Left ventricle myocardium inferior (tissue), 1 donor: ENCODE data around the gene ADGRL1. TPM values are rescaled to one million over a fixed set of nuclear protein-coding genes. Genes with fewer than 3 reads are reported as not detected.

Experiments used
- DNase-seq: peaks from one replicate; pipeline ENCODE4 v3.0.0-alpha.2; 2020
- H3K27ac ChIP-seq: fragments of 200-600 bp; replicated peaks from 2 replicates; pipeline ENCODE4 v1.8.0; 2021
- H3K27me3 ChIP-seq: fragments of 200-600 bp; 2 replicates; pipeline ENCODE4 v1.8.0; 2021; ENCODE audit warnings: low read depth
- H3K36me3 ChIP-seq: fragments of 200-600 bp; 2 replicates; pipeline ENCODE4 v1.8.0; 2021
- H3K4me1 ChIP-seq: fragments of 200-600 bp; 2 replicates; pipeline ENCODE4 v1.8.0; 2021
- H3K4me3 ChIP-seq: fragments of 200-600 bp; 2 replicates; pipeline ENCODE4 v1.8.0; 2021; ENCODE audit warnings: mild to moderate bottlenecking, moderate library complexity
- H3K9me3 ChIP-seq: fragments of 200-600 bp; replicated peaks from 2 replicates; pipeline ENCODE4 v1.8.0; 2021
- intact Hi-C: fragments of 100-400 bp; cut with micrococcal nuclease; formaldehyde crosslinking; loops from one replicate; pipeline ENCODE4 v1.11.0; 2022
- total RNA-seq: library from RNA; stranded (reverse); fragmentation: NEBNext Ultra II Directional; extraction: Animal tissue kit (Norgen Biotek cat#: 25700); gene quantifications from one replicate; pipeline ENCODE4 v1.2.1, GENCODE V29; 2021
- TF ChIP-seq, protein P1 (sequence below): fragments of 200-600 bp; IDR thresholded peaks from 2 replicates; pipeline ENCODE4 v1.8.0; 2021; ENCODE audit warnings: antibody characterized with exemption, mild to moderate bottlenecking, borderline replicate concordance
- donor health status: DM: no; HTN: yes; CAD: no; lungs with severe emphysema.

Gene ADGRL1
- total RNA-seq, 1 donor from 2014 or later: 16.1 TPM

DNA sequence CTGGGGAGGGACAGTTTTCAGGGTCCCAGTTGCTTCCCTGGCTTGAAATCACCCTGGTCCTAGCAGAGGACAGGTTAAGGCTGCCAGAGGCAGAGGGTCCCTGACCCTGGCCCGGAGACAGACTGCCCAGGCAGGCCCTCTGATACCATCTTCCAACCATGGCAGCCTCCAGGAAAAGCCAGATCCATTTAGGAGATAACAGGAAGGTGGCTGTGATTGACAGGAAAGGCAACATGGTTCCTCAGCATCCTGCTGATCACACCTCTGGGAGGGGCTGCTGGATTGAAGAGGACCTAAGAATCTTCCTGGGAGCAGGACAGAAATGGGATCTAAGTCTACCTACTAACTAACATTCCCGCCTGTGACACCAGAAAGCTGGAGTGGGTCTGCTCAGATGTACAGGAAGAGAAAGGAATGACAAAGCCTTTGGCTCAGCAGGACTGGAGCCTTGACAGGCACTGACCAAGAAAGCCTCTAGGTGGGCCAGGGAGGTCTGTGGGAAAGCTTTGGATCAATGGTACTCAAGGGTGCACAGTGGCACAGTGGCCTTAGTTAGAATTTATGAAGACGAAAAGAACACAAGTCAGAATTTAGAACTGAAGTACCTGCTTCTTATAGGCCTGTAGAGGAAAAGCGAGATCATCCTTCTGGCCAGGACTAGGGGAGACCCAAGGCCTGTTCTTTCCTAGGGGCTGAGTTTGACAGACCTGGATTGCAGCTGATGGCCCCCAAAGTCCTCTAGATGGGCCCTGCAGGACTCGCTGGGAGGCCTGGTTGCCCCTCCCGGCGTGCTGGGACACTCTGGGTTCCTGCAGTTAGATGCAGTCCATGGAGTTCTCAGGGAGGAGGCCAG, 86.1 kb downstream of the ADGRL1 start:
- intact Hi-C loops: no loop called here
- H3K27me3 ChIP-seq: no peaks in the 10 kb centered on the region
- peak overlapping the region; percentile 71 for H3K4me3 ChIP-seq
- no peaks in the 10 kb centered on the region for H3K36me3 ChIP-seq
- peaks cover 48% of the 10 kb centered on the region for H3K4me1 ChIP-seq
- TF ChIP-seq, protein P1, sequence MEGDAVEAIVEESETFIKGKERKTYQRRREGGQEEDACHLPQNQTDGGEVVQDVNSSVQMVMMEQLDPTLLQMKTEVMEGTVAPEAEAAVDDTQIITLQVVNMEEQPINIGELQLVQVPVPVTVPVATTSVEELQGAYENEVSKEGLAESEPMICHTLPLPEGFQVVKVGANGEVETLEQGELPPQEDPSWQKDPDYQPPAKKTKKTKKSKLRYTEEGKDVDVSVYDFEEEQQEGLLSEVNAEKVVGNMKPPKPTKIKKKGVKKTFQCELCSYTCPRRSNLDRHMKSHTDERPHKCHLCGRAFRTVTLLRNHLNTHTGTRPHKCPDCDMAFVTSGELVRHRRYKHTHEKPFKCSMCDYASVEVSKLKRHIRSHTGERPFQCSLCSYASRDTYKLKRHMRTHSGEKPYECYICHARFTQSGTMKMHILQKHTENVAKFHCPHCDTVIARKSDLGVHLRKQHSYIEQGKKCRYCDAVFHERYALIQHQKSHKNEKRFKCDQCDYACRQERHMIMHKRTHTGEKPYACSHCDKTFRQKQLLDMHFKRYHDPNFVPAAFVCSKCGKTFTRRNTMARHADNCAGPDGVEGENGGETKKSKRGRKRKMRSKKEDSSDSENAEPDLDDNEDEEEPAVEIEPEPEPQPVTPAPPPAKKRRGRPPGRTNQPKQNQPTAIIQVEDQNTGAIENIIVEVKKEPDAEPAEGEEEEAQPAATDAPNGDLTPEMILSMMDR: no peak
- DNase-seq: no peak
- H3K27ac ChIP-seq: peak overlapping the region; percentile 100
- H3K9me3 ChIP-seq: no peaks in the 10 kb centered on the region

- TF ChIP-seq, protein P1: no peak
- no peaks in the 10 kb centered on the region for H3K27me3 ChIP-seq
- peaks cover 56% of the 10 kb centered on the region for H3K4me1 ChIP-seq
- H3K36me3 ChIP-seq: no peaks in the 10 kb centered on the region
- no peaks in the 10 kb centered on the region for H3K9me3 ChIP-seq
- intact Hi-C loops: no loop called here
- peak overlapping the region; percentile 71 for H3K4me3 ChIP-seq
- peak overlapping the region; percentile 100 for H3K27ac ChIP-seq
- no peak for DNase-seq
Observed at GRCh38 chr19:14119146-14119545, 86.8 kb downstream of the ADGRL1 start.

DNA sequence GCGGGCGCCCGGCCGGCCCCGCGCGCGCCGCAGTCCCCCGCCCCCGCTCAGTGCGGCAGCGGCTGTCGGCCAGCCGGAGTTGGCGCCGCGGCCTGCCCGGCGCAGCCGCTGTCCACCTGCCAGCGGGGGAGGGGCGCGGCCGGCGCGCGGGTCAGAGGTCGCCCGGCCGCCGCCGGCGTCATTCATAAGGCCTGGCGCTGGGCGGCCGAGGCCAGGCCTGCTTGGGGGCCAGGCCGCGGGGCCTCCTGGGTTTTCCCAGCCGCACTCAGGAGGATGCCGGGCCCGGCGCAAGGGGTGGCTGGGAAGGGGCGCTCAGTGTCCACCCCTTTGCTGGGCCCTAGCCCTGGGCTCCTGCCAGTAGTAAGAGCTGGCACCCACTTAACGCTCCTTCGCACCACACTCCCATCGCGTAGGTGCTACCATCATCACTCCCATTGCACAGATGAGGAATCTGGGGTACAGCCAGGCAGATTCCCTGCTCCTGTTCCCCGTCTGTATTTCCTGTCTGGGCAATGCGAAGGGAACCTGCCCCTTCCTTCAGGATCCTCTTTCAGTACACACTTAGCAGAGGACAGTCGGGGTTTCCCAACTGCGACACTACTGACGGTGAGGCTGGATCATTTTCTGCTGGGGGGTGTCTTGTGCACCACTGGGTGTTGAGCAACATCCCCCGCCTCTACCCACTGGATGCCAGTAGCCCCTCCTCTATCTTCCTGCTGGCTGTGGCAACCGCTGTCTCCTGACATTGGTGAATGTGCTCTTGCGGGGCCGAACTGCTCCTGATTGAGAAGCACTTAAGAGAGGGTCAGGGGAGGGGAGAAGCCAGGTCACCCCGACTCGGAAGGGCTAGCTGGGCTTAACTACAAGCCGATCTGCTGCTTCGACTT, 87.6 kb downstream of the ADGRL1 start:
- peak overlapping the region; percentile 100 for H3K27ac ChIP-seq
- DNase-seq: peak; percentile 77
- H3K36me3 ChIP-seq: no peaks in the 10 kb centered on the region
- TF ChIP-seq, protein P1: no peak
- peak overlapping the region; percentile 71 for H3K4me3 ChIP-seq
- no peaks in the 10 kb centered on the region for H3K9me3 ChIP-seq
- intact Hi-C loops: no loop called here
- peaks cover 63% of the 10 kb centered on the region for H3K4me1 ChIP-seq
- H3K27me3 ChIP-seq: no peaks in the 10 kb centered on the region

GRCh38 chr19:14117668-14118164, 88.3 kb downstream of the ADGRL1 start, which contains the start of gene PRKACA:
TSS of gene PRKACA (minus strand) at chr19:14117762. CDS start at chr19:14117547, 215 bp downstream.
- peak; percentile 99 for DNase-seq
- peak within 1 kb of the TSS; percentile 95 for H3K4me3 ChIP-seq
- peak within 1 kb of the TSS; percentile 100 for H3K27ac ChIP-seq
- H3K36me3 ChIP-seq: no peaks in the 10 kb centered on the region
- intact Hi-C loops: no loop called here
- TF ChIP-seq, protein P1: no peak
- H3K27me3 ChIP-seq: no peaks in the 10 kb centered on the region
- H3K4me1 ChIP-seq: peaks cover 70% of the 10 kb centered on the region
- no peaks in the 10 kb centered on the region for H3K9me3 ChIP-seq

- peak overlapping the region; percentile 95 for H3K4me3 ChIP-seq
Observed at GRCh38 chr19:14116918-14117578, 88.9 kb downstream of the ADGRL1 start.

More at GRCh38 chr19:14116918-14117578, 88.9 kb downstream of the ADGRL1 start:
- H3K27ac ChIP-seq: peak overlapping the region; percentile 100
- peak; percentile 42 for DNase-seq
- TF ChIP-seq, protein P1: no peak
- H3K9me3 ChIP-seq: no peaks in the 10 kb centered on the region
- intact Hi-C loops: no loop called here
- peaks cover 77% of the 10 kb centered on the region for H3K4me1 ChIP-seq
- H3K36me3 ChIP-seq: no peaks in the 10 kb centered on the region
- H3K27me3 ChIP-seq: no peaks in the 10 kb centered on the region
